OCI-LY1 (cell line): ENCODE data around the gene PARL.

Experiments used
- CTCF ChIP-seq: fragments of 200-600 bp; sonication (generic), shearing (Covaris generic); IDR thresholded peaks from 2 replicates; pipeline ENCODE4 v1.5.1; 2017; ENCODE audit warnings: mild to moderate bottlenecking, antibody characterized with exemption, low read length, moderate library complexity, mixed read lengths
- EZH2 ChIP-seq: fragments of 200-600 bp; sonication (generic), shearing (Covaris generic); IDR thresholded peaks from 2 replicates; pipeline ENCODE4 v1.8.0; 2017; ENCODE audit warnings: borderline replicate concordance, mixed run types, mild to moderate bottlenecking, antibody characterized with exemption, low read length, moderate library complexity, mixed read lengths

GRCh38 chr3:183818041-183818620, 66.5 kb downstream of the PARL start:
- TF ChIP-seq CTCF: no peak
- no peak for TF ChIP-seq EZH2
